GM18508 (cell line): ENCODE results near the gene DCLK1.
"Not testable (repeated sequence)": the region's sequence is repeated elsewhere in the genome, so short reads cannot be mapped to it uniquely, and the experiment has no call there.

Source experiments
- ATAC-seq: cut with Tn5 transposase; IDR thresholded peaks from one replicate; pipeline ENCODE4 v1.9.1; 2021; ENCODE audit warnings: moderate number of reproducible peaks; ENCODE audit not compliant: insufficient read depth, unreplicated experiment

DCLK1 gene

GRCh38 chr13:36132376-36132775, 1.2 kb upstream of the DCLK1 start:
- ATAC-seq = no peak

- no peak for ATAC-seq
Measured at GRCh38 chr13:36131931-36132297, 732 bp upstream of the DCLK1 start.

- no peak for ATAC-seq
Measured at GRCh38 chr13:36130552-36131221, 495 bp downstream of the DCLK1 start.

GRCh38 chr13:36130193-36130551, 1.0 kb downstream of the DCLK1 start:
- ATAC-seq = no peak

- no peak for ATAC-seq
Measured at GRCh38 chr13:36129539-36129938, 1.6 kb downstream of the DCLK1 start.

- ATAC-seq = no peak
Measured at GRCh38 chr13:36126491-36126890, 4.7 kb downstream of the DCLK1 start.

GRCh38 chr13:36125841-36126240, 5.3 kb downstream of the DCLK1 start:
- ATAC-seq = no peak

GRCh38 chr13:36124236-36124822, 6.9 kb downstream of the DCLK1 start:
- ATAC-seq = no peak

GRCh38 chr13:36115306-36115705, 15.9 kb downstream of the DCLK1 start:
- no peak for ATAC-seq

- no peak for ATAC-seq
Measured at GRCh38 chr13:36114233-36114632, 16.9 kb downstream of the DCLK1 start.

- ATAC-seq = no peak
Measured at GRCh38 chr13:36108954-36109353, 22.2 kb downstream of the DCLK1 start.

GRCh38 chr13:36108342-36108741, 22.8 kb downstream of the DCLK1 start:
- no peak for ATAC-seq

GRCh38 chr13:36107521-36107920, 23.7 kb downstream of the DCLK1 start:
- no peak for ATAC-seq

- ATAC-seq = no peak
Measured at GRCh38 chr13:36105726-36106125, 25.5 kb downstream of the DCLK1 start.

GRCh38 chr13:36102721-36103120, 28.5 kb downstream of the DCLK1 start:
- no peak for ATAC-seq

GRCh38 chr13:36101907-36102306, 29.3 kb downstream of the DCLK1 start:
- ATAC-seq = not testable (repeated sequence)

GRCh38 chr13:36101157-36101556, 30.0 kb downstream of the DCLK1 start:
- no peak for ATAC-seq

- no peak for ATAC-seq
Measured at GRCh38 chr13:36098080-36098479, 33.1 kb downstream of the DCLK1 start.

- no peak for ATAC-seq
Measured at GRCh38 chr13:36096461-36097416, 34.4 kb downstream of the DCLK1 start.

GRCh38 chr13:36094478-36094877, 36.7 kb downstream of the DCLK1 start:
- no peak for ATAC-seq

- no peak for ATAC-seq
Measured at GRCh38 chr13:36090592-36090991, 40.6 kb downstream of the DCLK1 start.
